ENCODE data around the gene MYO5A. TPM values are rescaled to one million over a fixed set of nuclear protein-coding genes. Genes with fewer than 3 reads are reported as not detected.

MYO5A gene
- total RNA-seq, 1 experiment from 2014 or later: 29.2 TPM

DNA sequence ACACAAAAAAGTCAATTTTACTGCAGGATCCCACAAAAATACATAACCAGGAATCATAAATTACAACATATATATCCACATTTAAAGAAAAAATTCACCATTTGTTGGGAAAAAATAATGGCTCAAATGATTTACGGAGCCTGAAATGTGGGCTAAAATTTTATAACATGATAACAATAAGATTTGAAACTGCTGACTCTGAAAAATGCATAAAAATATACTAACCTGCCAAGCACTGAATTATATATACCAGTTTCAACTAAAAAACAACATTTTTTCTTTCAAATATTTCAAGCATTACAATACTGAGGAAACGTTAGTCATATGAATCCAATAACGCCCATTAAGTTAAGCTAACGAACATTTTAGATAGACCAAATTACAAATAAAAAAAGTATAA, 220.8 kb downstream of the MYO5A start:
- Mint-ChIP-seq H3K4me1 (peaks cover 13% of the 10 kb centered on the region), H3K36me3 (peaks cover 3% of the 10 kb centered on the region; the same call in 1 of the 2 replicates), H3K9me3 (peaks cover 11% of the 10 kb centered on the region), H3K27ac (no peak overlapping the region), H3K4me3 (no peak overlapping the region), H3K27me3 (ENCODE audit: low read depth) (no peaks in the 10 kb centered on the region)
- ChIA-PET CTCF (no interaction called here), POLR2A (no interaction called here)
- TF ChIP-seq JUN (CRISPR knock-in tag; IDR thresholded peaks at IDR 0.05): no peak
- no peak for TF ChIP-seq MLX (CRISPR knock-in tag; IDR thresholded peaks at IDR 0.05)
- no peak for TF ChIP-seq MXD4 (CRISPR knock-in tag; IDR thresholded peaks at IDR 0.05; ENCODE audit: borderline replicate concordance)
- no peak for TF ChIP-seq NR3C1 (CRISPR knock-in tag; conservative IDR thresholded peaks at IDR 0.05; ENCODE audit: low read depth)
- TF ChIP-seq, protein P1, sequence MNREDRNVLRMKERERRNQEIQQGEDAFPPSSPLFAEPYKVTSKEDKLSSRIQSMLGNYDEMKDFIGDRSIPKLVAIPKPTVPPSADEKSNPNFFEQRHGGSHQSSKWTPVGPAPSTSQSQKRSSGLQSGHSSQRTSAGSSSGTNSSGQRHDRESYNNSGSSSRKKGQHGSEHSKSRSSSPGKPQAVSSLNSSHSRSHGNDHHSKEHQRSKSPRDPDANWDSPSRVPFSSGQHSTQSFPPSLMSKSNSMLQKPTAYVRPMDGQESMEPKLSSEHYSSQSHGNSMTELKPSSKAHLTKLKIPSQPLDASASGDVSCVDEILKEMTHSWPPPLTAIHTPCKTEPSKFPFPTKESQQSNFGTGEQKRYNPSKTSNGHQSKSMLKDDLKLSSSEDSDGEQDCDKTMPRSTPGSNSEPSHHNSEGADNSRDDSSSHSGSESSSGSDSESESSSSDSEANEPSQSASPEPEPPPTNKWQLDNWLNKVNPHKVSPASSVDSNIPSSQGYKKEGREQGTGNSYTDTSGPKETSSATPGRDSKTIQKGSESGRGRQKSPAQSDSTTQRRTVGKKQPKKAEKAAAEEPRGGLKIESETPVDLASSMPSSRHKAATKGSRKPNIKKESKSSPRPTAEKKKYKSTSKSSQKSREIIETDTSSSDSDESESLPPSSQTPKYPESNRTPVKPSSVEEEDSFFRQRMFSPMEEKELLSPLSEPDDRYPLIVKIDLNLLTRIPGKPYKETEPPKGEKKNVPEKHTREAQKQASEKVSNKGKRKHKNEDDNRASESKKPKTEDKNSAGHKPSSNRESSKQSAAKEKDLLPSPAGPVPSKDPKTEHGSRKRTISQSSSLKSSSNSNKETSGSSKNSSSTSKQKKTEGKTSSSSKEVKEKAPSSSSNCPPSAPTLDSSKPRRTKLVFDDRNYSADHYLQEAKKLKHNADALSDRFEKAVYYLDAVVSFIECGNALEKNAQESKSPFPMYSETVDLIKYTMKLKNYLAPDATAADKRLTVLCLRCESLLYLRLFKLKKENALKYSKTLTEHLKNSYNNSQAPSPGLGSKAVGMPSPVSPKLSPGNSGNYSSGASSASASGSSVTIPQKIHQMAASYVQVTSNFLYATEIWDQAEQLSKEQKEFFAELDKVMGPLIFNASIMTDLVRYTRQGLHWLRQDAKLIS (CRISPR knock-in tag; IDR thresholded peaks at IDR 0.05; ENCODE audit: borderline replicate concordance): no peak
- no peak for TF ChIP-seq FOXP4 (CRISPR knock-in tag; IDR thresholded peaks at IDR 0.05)
- TF ChIP-seq NFE2L1 (CRISPR knock-in tag; IDR thresholded peaks at IDR 0.05): no peak
- TF ChIP-seq CREM (CRISPR knock-in tag; IDR thresholded peaks at IDR 0.05): no peak
- TF ChIP-seq, protein P2, sequence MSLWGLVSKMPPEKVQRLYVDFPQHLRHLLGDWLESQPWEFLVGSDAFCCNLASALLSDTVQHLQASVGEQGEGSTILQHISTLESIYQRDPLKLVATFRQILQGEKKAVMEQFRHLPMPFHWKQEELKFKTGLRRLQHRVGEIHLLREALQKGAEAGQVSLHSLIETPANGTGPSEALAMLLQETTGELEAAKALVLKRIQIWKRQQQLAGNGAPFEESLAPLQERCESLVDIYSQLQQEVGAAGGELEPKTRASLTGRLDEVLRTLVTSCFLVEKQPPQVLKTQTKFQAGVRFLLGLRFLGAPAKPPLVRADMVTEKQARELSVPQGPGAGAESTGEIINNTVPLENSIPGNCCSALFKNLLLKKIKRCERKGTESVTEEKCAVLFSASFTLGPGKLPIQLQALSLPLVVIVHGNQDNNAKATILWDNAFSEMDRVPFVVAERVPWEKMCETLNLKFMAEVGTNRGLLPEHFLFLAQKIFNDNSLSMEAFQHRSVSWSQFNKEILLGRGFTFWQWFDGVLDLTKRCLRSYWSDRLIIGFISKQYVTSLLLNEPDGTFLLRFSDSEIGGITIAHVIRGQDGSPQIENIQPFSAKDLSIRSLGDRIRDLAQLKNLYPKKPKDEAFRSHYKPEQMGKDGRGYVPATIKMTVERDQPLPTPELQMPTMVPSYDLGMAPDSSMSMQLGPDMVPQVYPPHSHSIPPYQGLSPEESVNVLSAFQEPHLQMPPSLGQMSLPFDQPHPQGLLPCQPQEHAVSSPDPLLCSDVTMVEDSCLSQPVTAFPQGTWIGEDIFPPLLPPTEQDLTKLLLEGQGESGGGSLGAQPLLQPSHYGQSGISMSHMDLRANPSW (CRISPR knock-in tag; conservative IDR thresholded peaks at IDR 0.05; ENCODE audit: low read depth): no peak
- TF ChIP-seq, protein P3, sequence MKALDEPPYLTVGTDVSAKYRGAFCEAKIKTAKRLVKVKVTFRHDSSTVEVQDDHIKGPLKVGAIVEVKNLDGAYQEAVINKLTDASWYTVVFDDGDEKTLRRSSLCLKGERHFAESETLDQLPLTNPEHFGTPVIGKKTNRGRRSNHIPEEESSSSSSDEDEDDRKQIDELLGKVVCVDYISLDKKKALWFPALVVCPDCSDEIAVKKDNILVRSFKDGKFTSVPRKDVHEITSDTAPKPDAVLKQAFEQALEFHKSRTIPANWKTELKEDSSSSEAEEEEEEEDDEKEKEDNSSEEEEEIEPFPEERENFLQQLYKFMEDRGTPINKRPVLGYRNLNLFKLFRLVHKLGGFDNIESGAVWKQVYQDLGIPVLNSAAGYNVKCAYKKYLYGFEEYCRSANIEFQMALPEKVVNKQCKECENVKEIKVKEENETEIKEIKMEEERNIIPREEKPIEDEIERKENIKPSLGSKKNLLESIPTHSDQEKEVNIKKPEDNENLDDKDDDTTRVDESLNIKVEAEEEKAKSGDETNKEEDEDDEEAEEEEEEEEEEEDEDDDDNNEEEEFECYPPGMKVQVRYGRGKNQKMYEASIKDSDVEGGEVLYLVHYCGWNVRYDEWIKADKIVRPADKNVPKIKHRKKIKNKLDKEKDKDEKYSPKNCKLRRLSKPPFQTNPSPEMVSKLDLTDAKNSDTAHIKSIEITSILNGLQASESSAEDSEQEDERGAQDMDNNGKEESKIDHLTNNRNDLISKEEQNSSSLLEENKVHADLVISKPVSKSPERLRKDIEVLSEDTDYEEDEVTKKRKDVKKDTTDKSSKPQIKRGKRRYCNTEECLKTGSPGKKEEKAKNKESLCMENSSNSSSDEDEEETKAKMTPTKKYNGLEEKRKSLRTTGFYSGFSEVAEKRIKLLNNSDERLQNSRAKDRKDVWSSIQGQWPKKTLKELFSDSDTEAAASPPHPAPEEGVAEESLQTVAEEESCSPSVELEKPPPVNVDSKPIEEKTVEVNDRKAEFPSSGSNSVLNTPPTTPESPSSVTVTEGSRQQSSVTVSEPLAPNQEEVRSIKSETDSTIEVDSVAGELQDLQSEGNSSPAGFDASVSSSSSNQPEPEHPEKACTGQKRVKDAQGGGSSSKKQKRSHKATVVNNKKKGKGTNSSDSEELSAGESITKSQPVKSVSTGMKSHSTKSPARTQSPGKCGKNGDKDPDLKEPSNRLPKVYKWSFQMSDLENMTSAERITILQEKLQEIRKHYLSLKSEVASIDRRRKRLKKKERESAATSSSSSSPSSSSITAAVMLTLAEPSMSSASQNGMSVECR (CRISPR knock-in tag; IDR thresholded peaks at IDR 0.05; ENCODE audit: borderline replicate concordance): no peak
- TF ChIP-seq USF1 (CRISPR knock-in tag; IDR thresholded peaks at IDR 0.05): no peak
- no peak for TF ChIP-seq ZNF219 (CRISPR knock-in tag; IDR thresholded peaks at IDR 0.05; ENCODE audit: borderline replicate concordance)
- TF ChIP-seq FOXK1 (CRISPR knock-in tag; IDR thresholded peaks at IDR 0.05): no peak
- TF ChIP-seq TCF7 (CRISPR knock-in tag; IDR thresholded peaks at IDR 0.05; ENCODE audit: low read depth): no peak
- no peak for TF ChIP-seq TP53 (CRISPR knock-in tag; IDR thresholded peaks at IDR 0.05)
- ATAC-seq (no peak), DNase-seq (ENCODE audit: low spot score) (no peak)
